HepG2 (cell line): ENCODE measurements around the gene GYPB. TPM values are rescaled to one million over a fixed set of nuclear protein-coding genes. Genes with fewer than 3 reads are reported as not detected.

Experiments
- ATAC-seq: fragments of 200-7000 bp; cut with Tn5 transposase; 3 replicates; pipeline ENCODE4 v1.9.1; 2020; ENCODE audit warnings: mild to moderate bottlenecking, moderate library complexity
- BruUV-seq: library from RNA; stranded (reverse); fragments of 400-500 nt; replicated peaks from 2 replicates; lab custom pipeline; 2021; lab: Mats Ljungman, UMichigan
- CTCF ChIA-PET: fragments of 300-600 bp; formaldehyde crosslinking; extraction: SDS; loops from one replicate; lab custom pipeline; 2021; ENCODE audit warnings: low total read pairs, inconsistent platforms, low intra/inter-chr PET ratio; lab: Yijun Ruan, JAX
- POLR2A ChIA-PET: fragments of 350-600 bp; sonication (Branson Sonifier 250); formaldehyde crosslinking; loops from one replicate; lab custom pipeline; 2020; ENCODE audit warnings: antibody characterized with exemption, inconsistent platforms; lab: Yijun Ruan, JAX
- DNase-seq: peaks from one replicate; pipeline ENCODE4 v3.0.0-alpha.2; 2015; ENCODE audit warnings: low spot score
- FAIRE-seq: peaks from 3 replicates; lab custom pipeline; 2011; peaks lifted over from hg19 to GRCh38; lab: Jason Lieb, UNC
- H2AFZ ChIP-seq: one replicate; pipeline ENCODE4 v1.6.1; 2011; ENCODE audit warnings: low read length, inconsistent platforms
- H3K27ac ChIP-seq: fragments of 300-600 bp; 3 replicates; pipeline ENCODE4 v1.8.0; 2011; ENCODE audit warnings: mixed run types, mild to moderate bottlenecking, mixed read lengths, low read length, inconsistent platforms; ENCODE audit not compliant: insufficient read depth; ENCODE audit errors: extremely low read length
- H3K27me3 ChIP-seq, 2 experiments: fragments of 200-600 bp in 1 of 2; 2 replicates in 1 of 2; 3 replicates in 1 of 2; pipeline versions ENCODE4 v1.6.0 to v1.8.0; 2011; ENCODE audit warnings: low read length in 2 of 2, mild to moderate bottlenecking in 2 of 2, moderate library complexity in 2 of 2, inconsistent platforms in 1 of 2; ENCODE audit not compliant: insufficient read depth in 2 of 2, control insufficient read depth in 1 of 2
- H3K36me3 ChIP-seq, 2 experiments: fragments of 200-600 bp in 1 of 2; replicated peaks in 1 of 2; 2 replicates in 1 of 2; 3 replicates in 1 of 2; pipeline versions ENCODE4 v1.5.1 to v1.8.0; 2011; ENCODE audit warnings: low read length in 2 of 2, inconsistent platforms in 1 of 2; ENCODE audit not compliant: insufficient read depth in 2 of 2, control insufficient read depth in 1 of 2
- H3K4me1 ChIP-seq: 2 replicates; pipeline ENCODE4 v1.5.1; 2012; ENCODE audit warnings: low read length, inconsistent platforms; ENCODE audit not compliant: insufficient read depth
- H3K4me2 ChIP-seq: 2 replicates; pipeline ENCODE4 v1.6.0; 2011; ENCODE audit warnings: low read depth, low read length, inconsistent platforms
- H3K4me3 ChIP-seq, 3 experiments: fragments of 200-600 bp in 1 of 3; sonication (generic), shearing (Covaris generic) in 1 of 3; replicated peaks in 1 of 3; 2 replicates each; pipeline ENCODE4 v1.5.1; 2011 to 2016; ENCODE audit warnings: low read length in 3 of 3, inconsistent platforms in 2 of 3, low read depth in 2 of 3, mild to moderate bottlenecking in 2 of 3, control low read depth in 1 of 3, mixed read lengths in 1 of 3; ENCODE audit not compliant: insufficient read depth in 1 of 3
- H3K79me2 ChIP-seq: one replicate; pipeline ENCODE4 v1.6.1; 2011; ENCODE audit warnings: low read length, inconsistent platforms; ENCODE audit not compliant: insufficient read depth
- H3K9ac ChIP-seq: 2 replicates; pipeline ENCODE4 v1.6.0; 2011; ENCODE audit warnings: mild to moderate bottlenecking, low read depth, low read length, inconsistent platforms; ENCODE audit not compliant: insufficient read depth
- H3K9me3 ChIP-seq: 2 replicates; pipeline ENCODE4 v1.5.1; 2012; ENCODE audit warnings: mild to moderate bottlenecking, low read length
- H4K20me1 ChIP-seq: 2 replicates; pipeline ENCODE4 v1.6.0; 2011; ENCODE audit warnings: inconsistent platforms, mild to moderate bottlenecking, low read length, moderate library complexity; ENCODE audit not compliant: insufficient read depth
- ARID2 ChIP-seq: sonication (generic); formaldehyde crosslinking; IDR thresholded peaks from 2 replicates; pipeline ENCODE4 v1.8.1; 2022; ENCODE audit warnings: mild to moderate bottlenecking, missing genetic modification reagents, borderline replicate concordance
- ARID5B ChIP-seq: IDR thresholded peaks from 2 replicates; pipeline ENCODE4 v1.4.0; 2020; ENCODE audit warnings: mild to moderate bottlenecking, missing genetic modification reagents
- DZIP1 ChIP-seq: sonication (generic); formaldehyde crosslinking; IDR thresholded peaks from 2 replicates; pipeline ENCODE4 v1.5.0; 2020; ENCODE audit warnings: mild to moderate bottlenecking, missing genetic modification reagents
- EED ChIP-seq: sonication (generic); formaldehyde crosslinking; IDR thresholded peaks from 2 replicates; pipeline ENCODE4 v1.5.0; 2020; ENCODE audit warnings: mild to moderate bottlenecking, missing genetic modification reagents
- GMEB2 ChIP-seq: IDR thresholded peaks from 2 replicates; pipeline ENCODE4 v1.6.1; 2016; ENCODE audit warnings: missing biosample characterization, missing genetic modification reagents, low read depth
- HNF4G ChIP-seq, 2 experiments: sonication (generic) in 1 of 2; formaldehyde crosslinking in 1 of 2; IDR thresholded peaks; 2 replicates each; pipeline versions ENCODE4 v1.4.0 to v1.6.1; 2011 to 2020; ENCODE audit warnings: borderline replicate concordance in 2 of 2, low read depth in 2 of 2, mild to moderate bottlenecking in 2 of 2, low read length in 1 of 2, missing genetic modification reagents in 1 of 2, moderate library complexity in 1 of 2
- MXI1 ChIP-seq: IDR thresholded peaks from 3 replicates; pipeline ENCODE4 v1.6.1; 2012; ENCODE audit warnings: low read depth, low read length, inconsistent platforms, borderline replicate concordance
- PAF1 ChIP-seq: IDR thresholded peaks from 2 replicates; pipeline ENCODE4 v1.6.1; 2016; ENCODE audit warnings: missing genetic modification reagents, missing compliant biosample characterization
- REXO4 ChIP-seq: sonication (generic); formaldehyde crosslinking; IDR thresholded peaks from 2 replicates; pipeline ENCODE4 v1.8.0; 2022; ENCODE audit warnings: missing genetic modification reagents, mild to moderate bottlenecking, borderline replicate concordance
- SMARCC2 ChIP-seq: fragments of 450-650 bp; IDR thresholded peaks from 2 replicates; pipeline ENCODE4 v1.6.1; 2017; ENCODE audit warnings: antibody characterized with exemption, mild to moderate bottlenecking
- ZNF230 ChIP-seq: sonication (generic); formaldehyde crosslinking; IDR thresholded peaks from 2 replicates; pipeline ENCODE4 v1.4.0; 2020; ENCODE audit warnings: mild to moderate bottlenecking, missing genetic modification reagents
- ZNF414 ChIP-seq: sonication (generic); formaldehyde crosslinking; IDR thresholded peaks from 2 replicates; pipeline ENCODE4 v1.5.0; 2020; ENCODE audit warnings: missing genetic modification reagents
- ZNF619 ChIP-seq: sonication (generic); formaldehyde crosslinking; IDR thresholded peaks from 2 replicates; pipeline ENCODE4 v1.4.0; 2020; ENCODE audit warnings: mild to moderate bottlenecking, missing genetic modification reagents
- WGBS: methylation state at CpG from one replicate; pipeline ENCODE4 v1.1.6; 2017; ENCODE audit warnings: low lambda C conversion rate; 5-methylcytosine and 5-hydroxymethylcytosine counted together
- in situ Hi-C: cut with HindIII; loops from 2 replicates; pipeline ENCODE4 v1.10.0; 2017; ENCODE audit warnings: low pct_unique_long_range_greater_than_20kb; ENCODE audit not compliant: extremely low pct_ligation_motif_present
- intact Hi-C: fragments of 100-400 bp; cut with micrococcal nuclease; formaldehyde crosslinking; loops from one replicate; pipeline ENCODE4 v1.10.0; 2022; ENCODE audit not compliant: unreplicated experiment
- polyA plus RNA-seq, 8 experiments: library from polyadenylated mRNA; depleted of rRNA in 3 of 8; stranded (reverse) in 7 of 8; unstranded in 1 of 8; fragments of >200 nt; fragmentation: Illumina TruSeq in 4 of 8; extraction: Trizol in 4 of 8; gene quantifications; 2 replicates each; pipeline versions ENCODE4 v1.2.1 to v1.2.3, GENCODE V29; 2011 to 2016; ENCODE audit warnings: low read depth in 4 of 8, missing spikeins in 1 of 8, mixed read lengths in 1 of 8; ENCODE audit not compliant: insufficient read depth in 1 of 8
- total RNA-seq, 5 experiments: library from RNA; depleted of rRNA; stranded (reverse); fragments of >200 nt; fragmentation: Illumina TruSeq; extraction: Trizol; gene quantifications; 2 replicates each; pipeline ENCODE4 v1.2.3, GENCODE V29; 2016; ENCODE audit warnings: low read depth in 1 of 5

Gene GYPB
- total and polyA plus RNA-seq, 2 of the 13 experiments (the other 11 are each of a cell fraction or from before 2014, with no cell fraction given), result not detected

GRCh38 chr4:144056800-144057199 is 37.6 kb upstream of the GYPB start:
- Histone ChIP-seq H3K4me3 (no peak overlapping the region), H3K4me2 (no peak overlapping the region), H3K79me2 (no peaks in the 10 kb centered on the region), H3K4me1 (no peaks in the 10 kb centered on the region), H4K20me1 (no peaks in the 10 kb centered on the region), H3K36me3 (no peaks in the 10 kb centered on the region), H3K27ac (no peak overlapping the region), H2AFZ (no peak overlapping the region), H3K9me3 (peaks cover 9% of the 10 kb centered on the region; the same call in 1 of the 2 replicates), H3K9ac (no peak overlapping the region), H3K27me3 (no peaks in the 10 kb centered on the region)
- WGBS, result 1% methylated on average over 4 of the region's 4 CpGs
- DNase-seq (no peak), ATAC-seq (no peak), FAIRE-seq (no peak)
- CTCF ChIA-PET, result no interaction called here
- POLR2A ChIA-PET, result no interaction called here
- TF ChIP-seq HNF4G (IDR thresholded peaks at IDR 0.05; ENCODE audit: borderline replicate concordance, low read depth, low read length) (no peak), HNF4G (CRISPR knock-in tag; IDR thresholded peaks at IDR 0.05; ENCODE audit: borderline replicate concordance, low read depth) (no peak), SMARCC2 (no peak), MXI1 (no peak), PAF1 (no peak), GMEB2 (CRISPR knock-in tag) (no peak), DZIP1 (CRISPR knock-in tag) (no peak), ARID5B (CRISPR knock-in tag) (no peak), EED (CRISPR knock-in tag) (no peak), REXO4 (CRISPR knock-in tag) (no peak), ZNF230 (CRISPR knock-in tag) (no peak), ZNF619 (CRISPR knock-in tag) (no peak), ZNF414 (no peak), ARID2 (CRISPR knock-in tag) (no peak)
- BruUV-seq, result no TSS peak
- in situ Hi-C loops, result no loop called here
- intact Hi-C loops, result no loop called here
